Ectodermal cell (in vitro differentiated cells): ENCODE measurements around the gene STRN4.

Source experiments
- H3K27ac ChIP-seq: 2 replicates; pipeline ENCODE4 v1.7.0; 2013; ENCODE audit warnings: mild to moderate bottlenecking, low read depth, low read length; ENCODE audit not compliant: insufficient read depth, poor library complexity, severe bottlenecking
- H3K27me3 ChIP-seq: 2 replicates; pipeline ENCODE4 v1.7.0; 2013; ENCODE audit warnings: mild to moderate bottlenecking, low read length; ENCODE audit not compliant: insufficient read depth, control insufficient read depth, poor library complexity, severe bottlenecking
- H3K36me3 ChIP-seq: one replicate; pipeline ENCODE4 v1.7.0; 2013; ENCODE audit warnings: low read length; ENCODE audit not compliant: control insufficient read depth, insufficient read depth
- H3K4me1 ChIP-seq: one replicate; pipeline ENCODE4 v1.7.0; 2013; ENCODE audit warnings: low read length; ENCODE audit not compliant: control insufficient read depth, insufficient read depth
- H3K4me3 ChIP-seq: 2 replicates; pipeline ENCODE4 v1.7.0; 2013; ENCODE audit warnings: low read depth, low read length, control low read depth; ENCODE audit not compliant: insufficient read depth
- H3K9me3 ChIP-seq: 2 replicates; pipeline ENCODE4 v1.7.0; 2013; ENCODE audit warnings: mild to moderate bottlenecking, low read length, moderate library complexity; ENCODE audit not compliant: control insufficient read depth
- WGBS, 2 experiments: methylation state at CpG; one replicate each; pipeline ENCODE4 v1.1.7; 2013; ENCODE audit warnings: missing lambda C conversion rate in 2 of 2; 5-methylcytosine and 5-hydroxymethylcytosine counted together

The STRN4 gene

DNA sequence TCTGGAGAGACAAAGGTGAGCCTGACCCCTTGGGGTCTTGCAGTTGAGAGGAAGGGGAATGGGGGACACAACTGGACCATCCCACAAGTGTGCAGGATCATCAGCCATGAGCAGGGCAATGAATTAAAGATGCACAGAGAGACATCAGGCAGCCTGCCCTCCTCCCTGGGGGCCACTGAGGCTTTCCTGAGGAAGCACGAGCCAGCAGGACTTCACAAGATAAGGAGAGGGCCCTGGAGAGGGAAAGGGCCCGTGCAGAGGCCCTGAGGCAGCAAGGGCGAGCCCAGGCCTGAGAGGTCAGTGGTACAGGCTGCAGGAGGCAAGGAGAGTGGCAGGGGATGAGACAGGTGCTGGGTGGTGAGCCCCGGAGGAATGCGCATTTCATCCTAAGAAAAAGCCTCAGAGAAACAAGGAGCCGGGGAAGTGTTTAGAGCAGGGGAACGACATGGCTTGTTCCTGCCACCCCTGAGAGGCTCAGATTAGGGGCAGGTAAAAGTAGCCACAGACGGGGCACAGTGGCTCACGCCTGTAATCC, 20.3 kb downstream of the STRN4 start:
- H3K9me3 ChIP-seq: no peaks in the 10 kb centered on the region
- no peak overlapping the region for H3K27ac ChIP-seq
- WGBS, 2 experiments: 86 to 91% methylated on average over 9 of the region's 9 CpGs
- no peaks in the 10 kb centered on the region for H3K4me1 ChIP-seq
- no peak overlapping the region for H3K4me3 ChIP-seq
- peaks cover 86% of the 10 kb centered on the region for H3K36me3 ChIP-seq
- H3K27me3 ChIP-seq: no peaks in the 10 kb centered on the region

DNA sequence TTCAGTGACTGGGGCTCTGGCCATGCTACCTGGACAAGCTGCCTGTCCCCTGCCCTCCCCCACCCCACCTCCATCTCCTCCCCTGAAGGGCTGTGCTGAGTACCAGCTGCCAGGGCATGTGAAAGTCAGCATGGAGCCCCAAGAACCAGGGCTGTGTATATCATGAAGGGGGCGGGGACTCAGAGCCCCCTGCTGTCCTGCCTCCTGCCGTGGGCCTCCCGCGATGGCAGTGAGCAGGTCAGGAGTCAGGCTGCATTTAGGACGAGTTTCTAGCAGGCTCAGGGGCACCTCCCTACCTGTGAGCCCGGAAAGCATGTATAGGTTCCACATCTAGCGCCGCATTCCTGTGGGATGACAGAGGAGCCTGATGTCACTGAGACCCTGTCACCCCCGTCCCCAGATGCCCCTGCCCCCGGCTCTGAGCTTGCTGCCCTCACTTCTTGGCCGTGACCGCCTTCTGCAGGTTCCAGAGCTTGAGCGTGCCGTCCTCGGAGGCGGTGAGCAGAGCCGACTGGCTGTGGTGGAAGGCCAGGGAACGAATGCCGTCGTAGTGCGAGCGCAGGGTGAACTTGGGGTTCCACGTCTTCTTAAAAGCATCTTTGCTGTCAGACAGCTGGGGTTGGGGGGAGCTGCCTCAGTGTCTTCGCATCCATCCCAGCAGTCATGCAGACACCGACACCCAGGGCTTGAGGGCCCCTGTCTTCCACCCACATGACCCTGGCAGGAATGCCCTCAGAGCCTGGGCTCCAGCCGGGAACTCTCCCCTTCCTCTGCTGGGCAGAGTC, 21.0 kb downstream of the STRN4 start:
- Histone ChIP-seq H3K27me3 (no peaks in the 10 kb centered on the region), H3K36me3 (peaks cover 79% of the 10 kb centered on the region), H3K4me1 (no peaks in the 10 kb centered on the region), H3K4me3 (no peak overlapping the region), H3K27ac (peak overlapping the region; percentile 16), H3K9me3 (no peaks in the 10 kb centered on the region)
- WGBS, 2 experiments: 94 to 95% methylated on average over 26 of the region's 26 CpGs

DNA sequence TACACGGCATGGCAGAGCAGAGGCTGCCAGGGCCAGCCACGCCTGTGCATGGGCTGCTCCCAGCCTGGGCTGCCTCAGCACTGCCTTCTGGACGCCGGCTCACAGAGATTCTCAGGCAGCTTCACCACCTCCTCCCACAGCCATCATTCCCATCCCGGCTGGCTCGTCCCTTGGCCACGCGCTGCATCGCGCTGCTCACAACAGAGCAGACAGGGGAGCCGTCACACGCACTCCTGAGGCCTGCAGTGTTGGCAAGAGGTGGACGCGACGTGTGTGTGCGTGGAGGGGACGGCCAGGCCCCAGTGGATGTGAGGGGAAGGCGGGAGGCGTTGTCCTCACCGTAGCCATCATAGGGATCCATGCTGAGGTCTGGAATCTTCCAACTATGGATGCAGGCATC, 21.8 kb downstream of the STRN4 start:
- no peaks in the 10 kb centered on the region for H3K27me3 ChIP-seq
- 96 to 97% methylated on average over 20 of the region's 20 CpGs for WGBS, 2 experiments
- no peak overlapping the region for H3K4me3 ChIP-seq
- H3K4me1 ChIP-seq: no peaks in the 10 kb centered on the region
- H3K9me3 ChIP-seq: no peaks in the 10 kb centered on the region
- peaks cover 73% of the 10 kb centered on the region for H3K36me3 ChIP-seq
- H3K27ac ChIP-seq: no peak overlapping the region

- Histone ChIP-seq H3K36me3 (peaks cover 64% of the 10 kb centered on the region), H3K27ac (no peak overlapping the region), H3K4me1 (no peaks in the 10 kb centered on the region), H3K27me3 (no peaks in the 10 kb centered on the region), H3K4me3 (no peak overlapping the region), H3K9me3 (no peaks in the 10 kb centered on the region)
- WGBS, 2 experiments: 96 to 97% methylated on average over 6 of the region's 6 CpGs
Observed at GRCh38 chr19:46723471-46723870, 22.8 kb downstream of the STRN4 start.

DNA sequence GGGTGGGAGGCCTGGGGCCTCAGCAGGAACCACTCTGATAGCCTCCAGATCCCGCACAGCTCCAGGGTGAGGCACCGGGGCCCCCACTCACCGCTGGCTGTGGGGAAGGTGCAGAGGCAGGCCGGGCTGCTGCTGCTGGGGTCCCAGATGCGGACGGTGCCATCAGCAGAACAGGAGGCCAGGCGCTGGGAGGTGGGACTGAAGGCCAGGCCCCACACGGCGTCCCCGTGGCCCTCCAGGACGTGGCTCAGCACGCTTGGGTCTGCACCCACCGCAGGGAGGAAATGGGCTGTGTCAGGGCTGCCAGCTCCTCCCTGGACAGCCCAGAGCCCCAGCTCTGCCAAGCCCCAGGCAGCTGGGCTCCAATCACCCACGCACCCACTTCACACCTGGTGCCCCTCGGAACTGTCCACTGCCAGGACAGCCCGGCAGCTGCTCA, 23.2 kb downstream of the STRN4 start:
- Histone ChIP-seq H3K27ac (no peak overlapping the region), H3K36me3 (peaks cover 59% of the 10 kb centered on the region), H3K4me3 (no peak overlapping the region), H3K9me3 (no peaks in the 10 kb centered on the region), H3K4me1 (no peaks in the 10 kb centered on the region), H3K27me3 (no peaks in the 10 kb centered on the region)
- WGBS, 2 experiments: 96% methylated on average over 16 of the region's 16 CpGs

DNA sequence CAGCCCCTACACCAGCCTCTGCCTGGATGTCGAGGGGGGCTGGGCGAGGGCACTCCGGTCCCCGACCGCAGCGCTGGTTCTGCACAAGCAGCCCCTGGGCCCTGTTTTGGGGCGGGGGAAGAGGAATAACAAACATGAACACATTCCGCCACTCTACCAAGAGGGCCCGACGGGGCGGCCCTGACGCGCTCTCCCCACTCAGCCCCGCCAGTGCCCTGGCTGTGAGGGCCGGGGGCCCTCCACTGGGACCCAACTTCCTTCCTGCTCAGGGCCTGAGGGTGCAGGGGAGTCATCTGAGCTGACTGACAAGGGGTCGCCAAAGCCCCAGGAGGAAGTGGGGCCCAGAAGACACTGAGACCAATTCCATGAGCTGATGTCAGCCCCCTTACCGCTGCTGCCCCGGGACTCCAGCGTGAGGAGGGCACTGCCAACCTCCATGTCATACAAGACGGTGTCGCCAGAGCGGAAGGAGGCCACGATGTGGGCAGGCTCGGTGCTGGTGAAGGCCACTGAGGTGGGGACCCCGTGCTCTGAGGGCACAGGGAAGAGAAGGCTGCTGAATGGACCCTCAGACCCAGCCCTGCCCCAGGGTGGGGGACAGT, 23.7 kb downstream of the STRN4 start:
- 94 to 95% methylated on average over 25 of the region's 25 CpGs for WGBS, 2 experiments
- no peak overlapping the region for H3K4me3 ChIP-seq
- H3K27me3 ChIP-seq: no peaks in the 10 kb centered on the region
- H3K27ac ChIP-seq: no peak overlapping the region
- no peaks in the 10 kb centered on the region for H3K9me3 ChIP-seq
- peaks cover 59% of the 10 kb centered on the region for H3K36me3 ChIP-seq
- H3K4me1 ChIP-seq: no peaks in the 10 kb centered on the region

DNA sequence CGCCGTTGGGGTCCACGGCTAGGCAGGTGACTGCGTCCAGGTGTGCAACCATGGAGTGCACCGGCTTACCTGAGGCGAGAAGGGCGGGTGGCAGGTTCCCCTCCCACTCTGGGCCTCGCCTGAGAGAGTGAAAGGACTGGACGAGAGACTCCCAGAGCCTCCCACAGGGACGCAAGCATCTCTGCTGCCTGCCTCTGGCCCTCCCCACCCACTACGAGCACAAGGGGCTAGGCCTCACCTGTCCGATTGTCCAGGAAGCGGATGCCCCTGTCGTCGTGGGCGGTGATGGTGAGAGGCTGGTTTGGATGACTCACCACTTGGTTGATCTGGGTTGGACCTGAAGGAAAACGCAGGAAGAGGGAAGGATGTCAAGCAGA, 24.3 kb downstream of the STRN4 start:
- H3K4me3 ChIP-seq: no peak overlapping the region
- H3K27ac ChIP-seq: no peak overlapping the region
- 96 to 97% methylated on average over 17 of the region's 17 CpGs for WGBS, 2 experiments
- no peaks in the 10 kb centered on the region for H3K27me3 ChIP-seq
- peaks cover 54% of the 10 kb centered on the region for H3K36me3 ChIP-seq
- no peaks in the 10 kb centered on the region for H3K4me1 ChIP-seq
- H3K9me3 ChIP-seq: no peaks in the 10 kb centered on the region

DNA sequence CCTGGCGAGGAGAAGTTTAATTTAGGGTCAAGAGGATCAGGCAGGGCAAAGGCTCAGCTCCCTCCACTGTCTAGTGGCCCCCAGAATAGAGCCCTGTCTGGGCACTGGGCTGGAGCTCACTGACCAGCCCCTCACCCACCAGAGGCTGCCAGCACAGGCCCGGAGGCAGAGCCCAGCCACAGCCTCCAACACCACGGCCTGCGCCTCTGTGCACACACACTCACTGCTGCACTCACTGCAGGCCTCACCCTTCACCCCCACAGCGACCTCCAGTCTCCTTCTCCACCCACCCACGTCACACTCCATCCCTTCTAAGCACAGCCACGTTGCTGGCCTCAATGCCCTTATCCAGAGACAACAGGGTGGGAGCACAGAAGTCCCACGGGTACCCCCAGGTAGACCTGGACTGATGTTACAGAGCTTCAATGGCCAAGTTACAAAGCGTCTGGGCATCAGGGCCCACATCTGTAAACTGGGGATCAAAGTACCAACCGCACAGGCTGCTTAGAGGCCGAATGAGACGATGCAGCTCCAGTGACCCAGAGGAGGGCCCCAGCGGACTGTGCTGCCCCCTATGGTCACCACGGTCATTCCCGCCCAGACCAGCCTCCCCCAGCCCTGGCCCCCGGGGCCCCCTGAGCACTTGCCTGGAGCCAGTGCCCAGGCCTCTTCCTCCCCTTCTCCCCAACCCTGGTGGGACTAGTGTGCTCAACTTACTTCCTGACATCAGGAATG, 24.8 kb downstream of the STRN4 start:
- H3K27ac ChIP-seq: no peak overlapping the region
- no peaks in the 10 kb centered on the region for H3K27me3 ChIP-seq
- no peak overlapping the region for H3K4me3 ChIP-seq
- no peaks in the 10 kb centered on the region for H3K4me1 ChIP-seq
- peaks cover 49% of the 10 kb centered on the region for H3K36me3 ChIP-seq
- 88 to 91% methylated on average over 16 of the region's 16 CpGs for WGBS, 2 experiments
- H3K9me3 ChIP-seq: no peaks in the 10 kb centered on the region

GRCh38 chr19:46720503-46721239, 25.6 kb downstream of the STRN4 start:
- 95 to 97% methylated on average over 22 of the region's 22 CpGs for WGBS, 2 experiments
- Histone ChIP-seq H3K4me1 (peaks cover 2% of the 10 kb centered on the region), H3K9me3 (no peaks in the 10 kb centered on the region), H3K36me3 (peaks cover 41% of the 10 kb centered on the region), H3K27ac (no peak overlapping the region), H3K27me3 (no peaks in the 10 kb centered on the region), H3K4me3 (no peak overlapping the region)
